HepG2 (cell line): Measurements from ENCODE around the gene ITSN2.

Experiments
- FOXM1 ChIP-seq: sonication (generic); formaldehyde crosslinking; IDR thresholded peaks from 2 replicates; pipeline ENCODE4 v1.5.0; 2020; ENCODE audit warnings: missing genetic modification reagents
- HNRNPL ChIP-seq: fragments of 200-400 bp; formaldehyde crosslinking; IDR thresholded peaks from 2 replicates; pipeline ENCODE4 v1.6.1; 2017; ENCODE audit warnings: mild to moderate bottlenecking, low read depth, low read length
- JUN ChIP-seq: sonication (generic); formaldehyde crosslinking; IDR thresholded peaks from 2 replicates; pipeline ENCODE4 v1.4.0; 2020; ENCODE audit warnings: mild to moderate bottlenecking, missing genetic modification reagents
- KAT7 ChIP-seq: IDR thresholded peaks from 2 replicates; pipeline ENCODE4 v1.6.1; 2018; ENCODE audit warnings: borderline replicate concordance, missing compliant biosample characterization
- ZNF382 ChIP-seq: sonication (generic); formaldehyde crosslinking; IDR thresholded peaks from 2 replicates; pipeline ENCODE4 v1.5.0; 2020; ENCODE audit warnings: missing genetic modification reagents, mild to moderate bottlenecking, borderline replicate concordance
- TF ChIP-seq, protein P1 (sequence below): sonication (generic); formaldehyde crosslinking; IDR thresholded peaks from 2 replicates; pipeline ENCODE4 v1.5.0; 2020; ENCODE audit warnings: mild to moderate bottlenecking, missing genetic modification reagents, moderate library complexity
- TF ChIP-seq, protein P2 (sequence below): IDR thresholded peaks from 2 replicates; pipeline ENCODE4 v1.6.1; 2012; ENCODE audit warnings: inconsistent platforms

- TF ChIP-seq JUN (CRISPR knock-in tag) (no peak), ZNF382 (no peak), HNRNPL (no peak), FOXM1 (CRISPR knock-in tag) (no peak), KAT7 (CRISPR knock-in tag) (no peak)
- TF ChIP-seq, protein P1, sequence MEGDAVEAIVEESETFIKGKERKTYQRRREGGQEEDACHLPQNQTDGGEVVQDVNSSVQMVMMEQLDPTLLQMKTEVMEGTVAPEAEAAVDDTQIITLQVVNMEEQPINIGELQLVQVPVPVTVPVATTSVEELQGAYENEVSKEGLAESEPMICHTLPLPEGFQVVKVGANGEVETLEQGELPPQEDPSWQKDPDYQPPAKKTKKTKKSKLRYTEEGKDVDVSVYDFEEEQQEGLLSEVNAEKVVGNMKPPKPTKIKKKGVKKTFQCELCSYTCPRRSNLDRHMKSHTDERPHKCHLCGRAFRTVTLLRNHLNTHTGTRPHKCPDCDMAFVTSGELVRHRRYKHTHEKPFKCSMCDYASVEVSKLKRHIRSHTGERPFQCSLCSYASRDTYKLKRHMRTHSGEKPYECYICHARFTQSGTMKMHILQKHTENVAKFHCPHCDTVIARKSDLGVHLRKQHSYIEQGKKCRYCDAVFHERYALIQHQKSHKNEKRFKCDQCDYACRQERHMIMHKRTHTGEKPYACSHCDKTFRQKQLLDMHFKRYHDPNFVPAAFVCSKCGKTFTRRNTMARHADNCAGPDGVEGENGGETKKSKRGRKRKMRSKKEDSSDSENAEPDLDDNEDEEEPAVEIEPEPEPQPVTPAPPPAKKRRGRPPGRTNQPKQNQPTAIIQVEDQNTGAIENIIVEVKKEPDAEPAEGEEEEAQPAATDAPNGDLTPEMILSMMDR = no peak
- TF ChIP-seq, protein P2, sequence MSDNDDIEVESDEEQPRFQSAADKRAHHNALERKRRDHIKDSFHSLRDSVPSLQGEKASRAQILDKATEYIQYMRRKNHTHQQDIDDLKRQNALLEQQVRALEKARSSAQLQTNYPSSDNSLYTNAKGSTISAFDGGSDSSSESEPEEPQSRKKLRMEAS = no peak
Measured at GRCh38 chr2:24365051-24365450, 4.7 kb upstream of the ITSN2 start.
